IMR-90 (cell line): ENCODE results near the gene SLC35F6.

Source experiments
- MAZ ChIP-seq: IDR thresholded peaks from 2 replicates; pipeline ENCODE4 v1.6.1; 2012; ENCODE audit warnings: low read depth, mild to moderate bottlenecking, low read length, improper control_type of control experiment, moderate library complexity, borderline replicate concordance
- POLR2A ChIP-seq: IDR thresholded peaks from 2 replicates; pipeline ENCODE4 v1.6.1; 2012; ENCODE audit warnings: mild to moderate bottlenecking, low read depth, low read length
- TF ChIP-seq, protein P1 (sequence below): conservative IDR thresholded peaks from 2 replicates; pipeline ENCODE4 v1.5.1; 2012; ENCODE audit warnings: mild to moderate bottlenecking, low read depth, low read length, improper control_type of control experiment

DNA sequence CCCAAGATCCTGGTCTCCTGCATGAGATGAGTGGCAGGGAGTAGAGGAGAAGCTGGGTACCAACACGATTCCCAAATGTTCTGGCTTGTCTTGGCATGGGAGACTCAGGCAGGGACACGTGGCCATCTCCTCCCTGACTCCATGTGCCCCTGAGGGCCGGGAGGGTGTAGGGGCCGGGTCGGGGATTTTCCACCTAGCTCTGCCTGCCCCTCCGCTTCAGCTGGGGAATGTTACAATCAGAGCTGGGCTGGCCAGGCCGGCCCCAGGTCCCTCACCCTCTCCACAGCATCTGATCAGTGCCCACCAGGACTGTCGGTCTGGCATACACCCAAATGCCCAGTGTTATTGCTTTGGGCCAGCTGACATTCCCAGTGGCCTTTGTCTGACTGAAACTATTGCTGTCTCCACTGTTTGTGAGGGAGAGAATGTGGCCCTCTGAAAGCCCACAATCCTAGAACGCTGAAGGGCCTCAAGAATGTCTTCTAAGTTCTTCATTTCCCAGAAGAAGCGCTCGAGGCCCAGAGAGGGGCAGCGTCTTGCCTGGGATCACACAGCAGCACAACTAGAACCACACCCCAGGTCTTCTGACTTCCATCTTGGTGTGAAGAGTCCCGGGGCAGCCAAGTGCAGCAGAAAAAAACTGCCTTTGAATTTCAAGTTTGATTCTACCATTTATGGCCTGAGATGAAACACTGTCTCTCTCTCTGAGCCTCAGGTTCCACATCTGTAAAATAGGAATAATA, 48.4 kb upstream of the SLC35F6 start:
- TF ChIP-seq MAZ: no peak
- TF ChIP-seq, protein P1, sequence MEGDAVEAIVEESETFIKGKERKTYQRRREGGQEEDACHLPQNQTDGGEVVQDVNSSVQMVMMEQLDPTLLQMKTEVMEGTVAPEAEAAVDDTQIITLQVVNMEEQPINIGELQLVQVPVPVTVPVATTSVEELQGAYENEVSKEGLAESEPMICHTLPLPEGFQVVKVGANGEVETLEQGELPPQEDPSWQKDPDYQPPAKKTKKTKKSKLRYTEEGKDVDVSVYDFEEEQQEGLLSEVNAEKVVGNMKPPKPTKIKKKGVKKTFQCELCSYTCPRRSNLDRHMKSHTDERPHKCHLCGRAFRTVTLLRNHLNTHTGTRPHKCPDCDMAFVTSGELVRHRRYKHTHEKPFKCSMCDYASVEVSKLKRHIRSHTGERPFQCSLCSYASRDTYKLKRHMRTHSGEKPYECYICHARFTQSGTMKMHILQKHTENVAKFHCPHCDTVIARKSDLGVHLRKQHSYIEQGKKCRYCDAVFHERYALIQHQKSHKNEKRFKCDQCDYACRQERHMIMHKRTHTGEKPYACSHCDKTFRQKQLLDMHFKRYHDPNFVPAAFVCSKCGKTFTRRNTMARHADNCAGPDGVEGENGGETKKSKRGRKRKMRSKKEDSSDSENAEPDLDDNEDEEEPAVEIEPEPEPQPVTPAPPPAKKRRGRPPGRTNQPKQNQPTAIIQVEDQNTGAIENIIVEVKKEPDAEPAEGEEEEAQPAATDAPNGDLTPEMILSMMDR: no peak
- TF ChIP-seq POLR2A: no peak
